Endodermal cell (in vitro differentiated cells): ENCODE measurements around the gene DCTPP1. TPM values are rescaled to one million over a fixed set of nuclear protein-coding genes. Genes with fewer than 3 reads are reported as not detected.
A peak's percentile ranks its signal among the peaks of the same experiment; 100 is the strongest.

Experiments
- DNase-seq: peaks from one replicate; pipeline ENCODE4 v3.0.0-alpha.2; 2017
- H3K27ac ChIP-seq: 2 replicates; pipeline ENCODE4 v1.5.1; 2013; ENCODE audit warnings: mild to moderate bottlenecking, low read depth, low read length, moderate library complexity
- H3K27me3 ChIP-seq: 2 replicates; pipeline ENCODE4 v1.6.1; 2013; ENCODE audit warnings: mild to moderate bottlenecking, low read length, moderate library complexity; ENCODE audit not compliant: insufficient read depth, control insufficient read depth, poor library complexity, severe bottlenecking
- H3K36me3 ChIP-seq: 2 replicates; pipeline ENCODE4 v1.7.0; 2013; ENCODE audit warnings: mild to moderate bottlenecking, low read length, moderate library complexity; ENCODE audit not compliant: control insufficient read depth, insufficient read depth
- H3K4me1 ChIP-seq: one replicate; pipeline ENCODE4 v1.7.0; 2013; ENCODE audit warnings: low read length; ENCODE audit not compliant: control insufficient read depth, insufficient read depth
- H3K4me3 ChIP-seq: 2 replicates; pipeline ENCODE4 v1.5.1; 2013; ENCODE audit warnings: mild to moderate bottlenecking, low read length, moderate library complexity
- H3K9ac ChIP-seq: 2 replicates; pipeline ENCODE4 v1.6.1; 2013; ENCODE audit warnings: mild to moderate bottlenecking, low read length, moderate library complexity; ENCODE audit not compliant: poor library complexity, severe bottlenecking; ENCODE audit errors: extremely low read depth
- H3K9me3 ChIP-seq: 2 replicates; pipeline ENCODE4 v1.6.1; 2013; ENCODE audit warnings: mild to moderate bottlenecking, low read length, moderate library complexity; ENCODE audit not compliant: control insufficient read depth
- H3K27ac Mint-ChIP-seq: 2 replicates; pipeline ENCODE4 v1.8.0; 2020; ENCODE audit warnings: mixed read lengths
- H3K27me3 Mint-ChIP-seq: 2 replicates; pipeline ENCODE4 v1.8.0; 2021; ENCODE audit warnings: mild to moderate bottlenecking, mixed read lengths; ENCODE audit not compliant: insufficient read depth
- H3K36me3 Mint-ChIP-seq: 2 replicates; pipeline ENCODE4 v1.8.0; 2020; ENCODE audit warnings: low read depth, mixed read lengths
- H3K4me1 Mint-ChIP-seq: 2 replicates; pipeline ENCODE4 v1.8.0; 2020; ENCODE audit warnings: mixed read lengths
- H3K4me3 Mint-ChIP-seq: 2 replicates; pipeline ENCODE4 v1.8.0; 2020; ENCODE audit warnings: mild to moderate bottlenecking, moderate library complexity, mixed read lengths
- H3K9me3 Mint-ChIP-seq: 2 replicates; pipeline ENCODE4 v1.8.0; 2020; ENCODE audit warnings: mild to moderate bottlenecking, mixed read lengths
- CTCF ChIP-seq: fragments of 200-600 bp; sonication (generic); conservative IDR thresholded peaks from 2 replicates; pipeline ENCODE4 v1.5.0; 2021; ENCODE audit warnings: antibody characterized with exemption, mild to moderate bottlenecking
- WGBS, 2 experiments: methylation state at CpG; one replicate each; pipeline versions ENCODE4 v1.1.5 to v1.1.7; 2013; ENCODE audit warnings: missing lambda C conversion rate in 2 of 2, mixed read lengths in 1 of 2; ENCODE audit not compliant: insufficient coverage in 1 of 2, insufficient read length in 1 of 2; 5-methylcytosine and 5-hydroxymethylcytosine counted together
- total RNA-seq, 2 donors: library from RNA; stranded (reverse); fragmentation: NEBNext Ultra II Directional in 1 of 2; extraction: Animal tissue kit (Norgen Biotek cat#: 25700) in 1 of 2; gene quantifications; 2 replicates in 1 of 2; 3 replicates in 1 of 2; pipeline ENCODE4 v1.2.1, GENCODE V29; 2021

The DCTPP1 gene
- total RNA-seq, 2 donors from 2014 or later = 54.8 to 61.9 TPM

GRCh38 chr16:30407804-30408534, 21.9 kb downstream of the DCTPP1 start:
- peak overlapping the region; percentile 68 for H3K4me3 Mint-ChIP-seq
- peaks cover 11% of the 10 kb centered on the region for H3K27me3 Mint-ChIP-seq
- no peaks in the 10 kb centered on the region for H3K4me1 ChIP-seq
- 17 to 60% methylated on average over 4 to 13 of the region's 19 CpGs for WGBS, 2 experiments
- H3K36me3 ChIP-seq = peaks cover 24% of the 10 kb centered on the region
- peak overlapping the region; percentile 60 for H3K9ac ChIP-seq
- peaks cover 23% of the 10 kb centered on the region for H3K36me3 Mint-ChIP-seq
- H3K9me3 ChIP-seq = no peaks in the 10 kb centered on the region
- peak overlapping the region; percentile 76 for H3K4me3 ChIP-seq
- peaks cover 9% of the 10 kb centered on the region for H3K4me1 Mint-ChIP-seq
- H3K9me3 Mint-ChIP-seq = no peaks in the 10 kb centered on the region
- H3K27ac ChIP-seq = peak overlapping the region; percentile 61
- peak; percentile 69 for DNase-seq
- H3K27me3 ChIP-seq = no peaks in the 10 kb centered on the region
- no peak for TF ChIP-seq CTCF
- H3K27ac Mint-ChIP-seq = peak overlapping the region; percentile 75

- peak within 1 kb of the TSS; percentile 88 for H3K27ac Mint-ChIP-seq
- peak; percentile 26 for TF ChIP-seq CTCF
- Histone ChIP-seq H3K4me3 (peak within 1 kb of the TSS; percentile 76), H3K9me3 (no peaks in the 10 kb centered on the region), H3K27me3 (no peaks in the 10 kb centered on the region), H3K27ac (peak within 1 kb of the TSS; percentile 61), H3K4me1 (no peaks in the 10 kb centered on the region), H3K9ac (peak within 1 kb of the TSS; percentile 60), H3K36me3 (peaks cover 17% of the 10 kb centered on the region)
- peaks cover 9% of the 10 kb centered on the region for H3K4me1 Mint-ChIP-seq
- H3K9me3 Mint-ChIP-seq = no peaks in the 10 kb centered on the region
- DNase-seq = peak; percentile 98
- 0 to 2% methylated on average over 23 to 65 of the region's 65 CpGs for WGBS, 2 experiments
- peaks cover 15% of the 10 kb centered on the region for H3K27me3 Mint-ChIP-seq
- peaks cover 19% of the 10 kb centered on the region for H3K36me3 Mint-ChIP-seq
- H3K4me3 Mint-ChIP-seq = peak within 1 kb of the TSS; percentile 68
Measured at GRCh38 chr16:30407102-30407803, 22.6 kb downstream of the DCTPP1 start, which contains the start of gene ZNF771. Gene ZNF771, plus strand, starts transcription at chr16:30407606. Its CDS starts 448 bp downstream, at chr16:30408054.

GRCh38 chr16:30406795-30407101, 23.1 kb downstream of the DCTPP1 start:
- Mint-ChIP-seq H3K4me1 (peaks cover 9% of the 10 kb centered on the region), H3K4me3 (peak overlapping the region; percentile 68), H3K9me3 (no peaks in the 10 kb centered on the region), H3K27ac (peak overlapping the region; percentile 88), H3K27me3 (peaks cover 15% of the 10 kb centered on the region), H3K36me3 (peaks cover 14% of the 10 kb centered on the region)
- 51 to 54% methylated on average over 14 of the region's 14 CpGs for WGBS, 2 experiments
- Histone ChIP-seq H3K36me3 (peaks cover 12% of the 10 kb centered on the region), H3K9ac (no peak overlapping the region), H3K9me3 (no peaks in the 10 kb centered on the region), H3K27ac (no peak overlapping the region), H3K4me1 (no peaks in the 10 kb centered on the region), H3K4me3 (peak overlapping the region; percentile 76), H3K27me3 (no peaks in the 10 kb centered on the region)
- TF ChIP-seq CTCF = no peak
- DNase-seq = no peak
